Uterus (tissue), 4 donors: ENCODE results near the gene HERC5. TPM values are rescaled to one million over a fixed set of nuclear protein-coding genes. Genes with fewer than 3 reads are reported as not detected.
"Not testable (repeated sequence)": the region's sequence is repeated elsewhere in the genome, so short reads cannot be mapped to it uniquely, and the experiment has no call there.

ENCODE experiments used
- DNase-seq, 2 donors: peaks; one replicate each; pipeline ENCODE4 v3.0.0-alpha.2; 2019 to 2020
- H3K27ac ChIP-seq, 2 donors: fragments of 200-600 bp; sonication (generic); 1 replicate in 1 of 2; 2 replicates in 1 of 2; pipeline ENCODE4 v1.5.1; 2016 to 2018
- H3K27me3 ChIP-seq, 2 donors: fragments of 200-600 bp; sonication (generic); one replicate each; pipeline ENCODE4 v1.5.1; 2018 to 2019; ENCODE audit warnings: control low read depth in 1 of 2
- H3K36me3 ChIP-seq, 2 donors: fragments of 200-600 bp; sonication (generic); one replicate each; pipeline ENCODE4 v1.5.1; 2019; ENCODE audit warnings: control low read depth in 1 of 2
- H3K4me1 ChIP-seq, 2 donors: fragments of 200-600 bp; sonication (generic); one replicate each; pipeline ENCODE4 v1.5.1; 2018 to 2019; ENCODE audit warnings: control low read depth in 1 of 2
- H3K4me3 ChIP-seq, 2 donors: fragments of 200-600 bp; sonication (generic); 1 replicate in 1 of 2; 2 replicates in 1 of 2; pipeline ENCODE4 v1.5.1; 2018 to 2019; ENCODE audit warnings: mild to moderate bottlenecking in 1 of 2
- H3K9me3 ChIP-seq, 2 donors: fragments of 200-600 bp; sonication (generic); one replicate each; pipeline ENCODE4 v1.5.1; 2019; ENCODE audit warnings: control low read depth in 1 of 2
- POLR2A ChIP-seq, 2 donors: fragments of 450-650 bp; IDR thresholded peaks; one replicate each; pipeline ENCODE4 v1.6.1; 2016; ENCODE audit warnings: antibody characterized with exemption in 2 of 2, mild to moderate bottlenecking in 1 of 2, moderate library complexity in 1 of 2
- intact Hi-C: fragments of 100-400 bp; cut with DNase I; formaldehyde crosslinking; loops from one replicate; pipeline ENCODE4 v1.15.1; 2023; ENCODE audit warnings: low total_unique reads
- total RNA-seq, 4 donors: library from RNA; depleted of rRNA in 3 of 4; stranded (reverse); fragments of >200 nt in 3 of 4; gene quantifications; one replicate each; pipeline versions ENCODE4 v1.1.0 to v1.2.4, GENCODE V29; 2014 to 2023
- TF ChIP-seq, protein P1 (sequence below), 4 experiments: fragments of 200-600 bp in 2 of 4; fragments of 450-650 bp in 2 of 4; sonication (generic) in 2 of 4; IDR thresholded peaks; one replicate each; pipeline ENCODE4 v1.5.1; 2016 to 2019; ENCODE audit warnings: antibody characterized with exemption in 4 of 4, mild to moderate bottlenecking in 2 of 4, moderate library complexity in 1 of 4
- donor health status: DM: yes; HTN: yes; CAD: no.

The HERC5 gene
- total RNA-seq, 4 donors from 2014 or later = 4.3 to 23.7 (median 10.6) TPM

DNA sequence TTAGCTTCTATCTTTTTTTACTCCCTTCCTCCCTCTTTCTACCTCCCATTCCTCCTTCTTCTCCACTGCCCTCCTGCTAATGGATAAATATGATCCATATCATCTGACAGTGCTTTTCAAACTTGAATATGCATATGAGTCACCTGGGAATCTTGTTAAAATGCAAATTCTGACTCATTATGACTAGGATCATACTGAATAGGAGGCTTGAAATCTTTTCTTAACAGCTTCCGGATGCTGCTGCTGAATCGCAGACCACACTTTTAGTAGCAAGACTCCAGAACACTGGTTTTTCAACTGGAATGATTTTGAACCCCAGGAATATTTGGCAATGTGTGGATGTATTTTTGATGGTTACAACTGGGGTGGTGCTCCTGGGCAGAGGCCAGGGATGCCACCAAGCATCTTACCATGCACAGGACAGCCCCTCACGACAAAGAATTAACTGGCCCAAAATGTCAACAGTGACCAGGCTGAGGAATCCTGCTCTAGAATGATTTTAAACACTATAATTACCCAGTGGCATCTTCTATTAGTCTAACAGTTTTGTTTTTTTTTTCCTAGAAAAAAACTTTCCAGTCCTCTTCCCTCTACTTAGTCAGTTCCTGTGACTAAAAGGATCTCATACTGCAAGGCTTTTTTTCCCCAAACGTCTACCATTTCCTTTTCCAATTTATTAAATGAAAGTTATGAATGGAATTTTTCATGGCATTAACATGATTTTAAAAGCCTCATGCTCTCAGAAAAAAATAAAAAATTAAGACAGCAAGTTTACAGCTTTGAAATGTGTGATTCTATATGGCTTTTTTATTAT is 77.2 kb downstream of the HERC5 start:
- no peak for DNase-seq
- H3K4me1 ChIP-seq = no peaks in the 10 kb centered on the region
- no peak overlapping the region for H3K27ac ChIP-seq
- no peaks in the 10 kb centered on the region for H3K27me3 ChIP-seq
- no peaks in the 10 kb centered on the region for H3K9me3 ChIP-seq
- no peak overlapping the region for H3K4me3 ChIP-seq
- no peaks in the 10 kb centered on the region for H3K36me3 ChIP-seq
- TF ChIP-seq, protein P1, sequence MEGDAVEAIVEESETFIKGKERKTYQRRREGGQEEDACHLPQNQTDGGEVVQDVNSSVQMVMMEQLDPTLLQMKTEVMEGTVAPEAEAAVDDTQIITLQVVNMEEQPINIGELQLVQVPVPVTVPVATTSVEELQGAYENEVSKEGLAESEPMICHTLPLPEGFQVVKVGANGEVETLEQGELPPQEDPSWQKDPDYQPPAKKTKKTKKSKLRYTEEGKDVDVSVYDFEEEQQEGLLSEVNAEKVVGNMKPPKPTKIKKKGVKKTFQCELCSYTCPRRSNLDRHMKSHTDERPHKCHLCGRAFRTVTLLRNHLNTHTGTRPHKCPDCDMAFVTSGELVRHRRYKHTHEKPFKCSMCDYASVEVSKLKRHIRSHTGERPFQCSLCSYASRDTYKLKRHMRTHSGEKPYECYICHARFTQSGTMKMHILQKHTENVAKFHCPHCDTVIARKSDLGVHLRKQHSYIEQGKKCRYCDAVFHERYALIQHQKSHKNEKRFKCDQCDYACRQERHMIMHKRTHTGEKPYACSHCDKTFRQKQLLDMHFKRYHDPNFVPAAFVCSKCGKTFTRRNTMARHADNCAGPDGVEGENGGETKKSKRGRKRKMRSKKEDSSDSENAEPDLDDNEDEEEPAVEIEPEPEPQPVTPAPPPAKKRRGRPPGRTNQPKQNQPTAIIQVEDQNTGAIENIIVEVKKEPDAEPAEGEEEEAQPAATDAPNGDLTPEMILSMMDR (IDR thresholded peaks at IDR 0.05) = no peak
- no peak for TF ChIP-seq POLR2A (IDR thresholded peaks at IDR 0.05)
- intact Hi-C loops = no loop called here

DNA sequence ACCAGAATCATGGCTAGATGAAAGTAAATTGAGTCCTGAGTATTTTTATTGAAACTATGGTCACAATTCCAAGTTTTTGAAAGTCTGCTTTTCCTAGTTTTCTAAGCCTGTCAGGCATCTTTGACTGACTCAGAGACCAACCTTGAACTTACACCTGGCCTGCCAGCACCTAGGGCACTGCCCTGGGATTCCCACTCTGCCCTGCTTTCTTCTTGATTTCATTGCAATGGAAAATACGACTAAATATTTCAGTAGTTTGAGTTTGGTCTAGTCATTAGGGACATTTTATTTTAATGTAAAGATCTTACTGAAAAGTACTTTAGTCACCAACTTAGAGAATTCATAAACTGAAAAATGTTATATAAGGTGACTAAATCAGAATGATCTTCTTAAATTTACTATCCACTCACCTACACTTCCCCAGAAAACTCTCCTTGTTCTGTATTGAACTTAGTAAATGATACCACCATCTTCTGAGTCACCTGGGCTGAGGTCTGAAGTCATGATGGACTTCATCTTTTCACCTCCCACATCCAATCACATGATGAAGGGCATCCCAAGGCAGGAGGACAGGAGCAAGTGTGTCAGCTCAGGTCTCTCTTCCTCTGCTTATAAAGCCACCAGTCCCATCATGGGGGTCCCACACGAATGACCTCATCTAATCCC is 78.3 kb downstream of the HERC5 start:
- intact Hi-C loops = no loop called here
- Histone ChIP-seq H3K4me1 (no peaks in the 10 kb centered on the region), H3K36me3 (no peaks in the 10 kb centered on the region), H3K9me3 (no peaks in the 10 kb centered on the region), H3K27ac (no peak overlapping the region), H3K4me3 (no peak overlapping the region), H3K27me3 (no peaks in the 10 kb centered on the region)
- TF ChIP-seq, protein P1 (IDR thresholded peaks at IDR 0.05) = no peak
- no peak for TF ChIP-seq POLR2A (IDR thresholded peaks at IDR 0.05)
- DNase-seq = no peak

DNA sequence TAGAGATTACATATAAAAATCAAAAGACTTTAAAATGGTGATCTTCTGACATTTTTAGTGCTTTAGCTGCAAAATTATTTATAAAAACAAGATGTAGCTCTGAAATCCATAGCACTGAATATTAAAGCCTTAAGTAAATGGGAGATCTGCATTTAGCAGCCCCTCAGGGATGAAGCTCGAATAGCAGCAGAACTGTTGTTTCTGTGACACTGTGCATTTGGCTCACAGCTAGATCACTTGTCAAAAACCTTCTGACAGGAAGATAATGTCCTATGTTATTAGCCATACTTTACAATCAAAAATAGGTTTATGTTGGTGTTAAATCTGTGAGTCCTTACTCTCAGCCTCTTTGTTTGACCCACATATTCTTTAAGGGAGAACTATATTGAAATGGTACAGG is 80.8 kb downstream of the HERC5 start:
- Histone ChIP-seq H3K4me1 (no peaks in the 10 kb centered on the region), H3K27me3 (no peaks in the 10 kb centered on the region), H3K9me3 (no peaks in the 10 kb centered on the region), H3K4me3 (no peak overlapping the region), H3K27ac (no peak overlapping the region), H3K36me3 (no peaks in the 10 kb centered on the region)
- intact Hi-C loops = loop anchor here (2.0 kb wide), 1 partner anchor 121 kb away; no protein-coding TSS in a partner anchor
- no peak for DNase-seq
- TF ChIP-seq, protein P1 (IDR thresholded peaks at IDR 0.05) = no peak
- no peak for TF ChIP-seq POLR2A (IDR thresholded peaks at IDR 0.05)

DNA sequence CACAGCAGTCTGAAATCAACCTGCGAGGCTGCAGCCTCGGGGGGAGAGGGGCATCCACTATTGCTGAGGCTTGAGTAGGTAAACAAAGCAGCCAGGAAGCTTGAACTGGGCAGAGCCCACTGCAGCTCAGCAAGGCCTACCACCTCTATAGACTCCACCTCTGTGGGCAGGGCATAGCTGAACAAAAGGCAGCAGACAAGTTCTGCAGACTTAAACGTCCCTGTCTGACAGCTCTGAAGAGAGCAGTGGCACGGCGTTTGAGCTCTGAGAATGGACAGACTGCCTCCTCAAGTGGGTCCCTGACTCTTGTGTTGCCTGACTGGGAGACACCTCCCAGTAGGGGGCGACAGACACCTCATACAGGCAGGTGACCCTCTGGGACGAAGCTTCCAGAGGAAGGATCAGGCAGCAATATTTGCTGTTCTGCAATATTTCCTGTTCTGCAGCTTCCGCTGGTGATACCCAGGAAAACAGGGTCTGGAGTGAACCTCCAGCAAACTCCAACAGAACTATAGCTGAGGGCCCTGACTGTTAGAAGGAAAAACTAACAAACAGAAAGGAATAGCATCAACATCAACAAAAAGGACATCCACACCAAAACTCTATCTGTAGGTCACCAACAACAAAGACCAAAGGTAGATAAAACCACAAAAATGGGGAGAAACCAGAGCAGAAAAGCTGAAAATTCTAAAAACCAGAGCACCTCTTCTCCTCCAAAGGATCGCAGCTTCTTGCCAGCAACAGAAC is 82.6 kb downstream of the HERC5 start:
- H3K9me3 ChIP-seq, H3K36me3 ChIP-seq, H3K27me3 ChIP-seq, H3K27ac ChIP-seq, H3K4me1 ChIP-seq, H3K4me3 ChIP-seq: not testable (repeated sequence)
- DNase-seq = peak; percentile 57 to 59
- intact Hi-C loops = loop anchor here (2.0 kb wide), 1 partner anchor 119 kb away; no protein-coding TSS in a partner anchor
- TF ChIP-seq, protein P1 (IDR thresholded peaks at IDR 0.05) = peak; percentile 48 to 57 (median 56)
